Esophagus muscularis mucosa (tissue), 3 donors: Measurements from ENCODE around the gene TRIM15.
A peak's percentile ranks its signal among the peaks of the same experiment; 100 is the strongest.

ENCODE experiments used
- CTCF ChIP-seq, 3 experiments: fragments of 200-600 bp in 2 of 3; fragments of 450-650 bp in 1 of 3; sonication (generic) in 2 of 3; IDR thresholded peaks; one replicate each; pipeline ENCODE4 v1.5.1; 2017 to 2019; ENCODE audit warnings: antibody characterized with exemption in 3 of 3, mild to moderate bottlenecking in 2 of 3, moderate library complexity in 1 of 3
- POLR2AphosphoS5 ChIP-seq, 2 donors: sonication (generic); formaldehyde crosslinking; IDR thresholded peaks; one replicate each; pipeline ENCODE4 v1.6.1; 2017; ENCODE audit warnings: antibody characterized with exemption in 2 of 2

GRCh38 chr6:30213957-30214656 is 50.8 kb downstream of the TRIM15 start:
- TF ChIP-seq CTCF (IDR thresholded peaks at IDR 0.05) (no peak), POLR2AphosphoS5 (IDR thresholded peaks at IDR 0.05) (peak; percentile 90 to 92)
